ENCODE measurements around the gene NCBP3.
"Not testable (repeated sequence)": the region's sequence is repeated elsewhere in the genome, so short reads cannot be mapped to it uniquely, and the experiment has no call there.

Gene NCBP3

GRCh38 chr17:3809135-3809534, 36.9 kb downstream of the NCBP3 start:
- no peak for DNase-seq (ENCODE audit: low read depth)

GRCh38 chr17:3808701-3809100, 37.3 kb downstream of the NCBP3 start:
- peak; percentile 40 for DNase-seq (ENCODE audit: low read depth)

GRCh38 chr17:3805581-3805980, 40.5 kb downstream of the NCBP3 start:
- no peak for DNase-seq (ENCODE audit: low read depth)

- DNase-seq (ENCODE audit: low read depth) = peak; percentile 30
Measured at GRCh38 chr17:3804503-3804931, 41.5 kb downstream of the NCBP3 start.

- DNase-seq (ENCODE audit: low read depth) = no peak
Measured at GRCh38 chr17:3803308-3803640, 42.8 kb downstream of the NCBP3 start.

GRCh38 chr17:3802461-3803307, 43.4 kb downstream of the NCBP3 start:
- peak; percentile 88 for DNase-seq (ENCODE audit: low read depth)

GRCh38 chr17:3801792-3802191, 44.3 kb downstream of the NCBP3 start:
- no peak for DNase-seq (ENCODE audit: low read depth)

- no peak for DNase-seq (ENCODE audit: low read depth)
Measured at GRCh38 chr17:3801347-3801746, 44.7 kb downstream of the NCBP3 start.

GRCh38 chr17:3800362-3801271, 45.4 kb downstream of the NCBP3 start, which contains the start of gene ITGAE:
TSS of gene ITGAE (minus strand) at chr17:3801188. CDS start at chr17:3801144, 44 bp downstream.
- DNase-seq (ENCODE audit: low read depth) = no peak

- no peak for DNase-seq (ENCODE audit: low read depth)
Measured at GRCh38 chr17:3799181-3799945, 46.7 kb downstream of the NCBP3 start.

- no peak for DNase-seq (ENCODE audit: low read depth)
Measured at GRCh38 chr17:3798273-3799180, 47.5 kb downstream of the NCBP3 start.

- no peak for DNase-seq (ENCODE audit: low read depth)
Measured at GRCh38 chr17:3796822-3797170, 49.2 kb downstream of the NCBP3 start.

GRCh38 chr17:3796110-3796821, 49.8 kb downstream of the NCBP3 start:
- DNase-seq (ENCODE audit: low read depth) = no peak

- no peak for DNase-seq (ENCODE audit: low read depth)
Measured at GRCh38 chr17:3795390-3796102, 50.5 kb downstream of the NCBP3 start.

GRCh38 chr17:3794557-3795389, 51.3 kb downstream of the NCBP3 start:
- peak; percentile 58 for DNase-seq (ENCODE audit: low read depth)

- not testable (repeated sequence) for DNase-seq (ENCODE audit: low read depth)
Measured at GRCh38 chr17:3794152-3794551, 51.9 kb downstream of the NCBP3 start.

GRCh38 chr17:3793258-3793657, 52.8 kb downstream of the NCBP3 start:
- not testable (repeated sequence) for DNase-seq (ENCODE audit: low read depth)

- no peak for DNase-seq (ENCODE audit: low read depth)
Measured at GRCh38 chr17:3792481-3792880, 53.6 kb downstream of the NCBP3 start.

GRCh38 chr17:3788200-3788599, 57.8 kb downstream of the NCBP3 start:
- DNase-seq (ENCODE audit: low read depth) = no peak

Data from EH (cell line).